ENCODE results near the gene OR2T8.
A peak's percentile ranks its signal among the peaks of the same experiment; 100 is the strongest.

The OR2T8 gene
- 0 reads per million in 3 experiments for total RNA-seq

- DNase-seq = no peak
These were observed at the start of gene OR2T8 for GRCh38 chr1:247919952-247920351. TSS of gene OR2T8 (plus strand) at chr1:247920252. CDS start at chr1:247921018, 766 bp downstream.

- no peak for DNase-seq
These were observed 36.7 kb upstream of the OR2T8 start for GRCh38 chr1:247883346-247883745.

- DNase-seq = no peak
These were observed 35.1 kb upstream of the OR2T8 start for GRCh38 chr1:247884797-247885413.

GRCh38 chr1:247895163-247895637, 24.9 kb upstream of the OR2T8 start, which contains the start of gene OR2W3:
TSS of gene OR2W3 (plus strand) at chr1:247895587. CDS start at chr1:247895587, 0 bp downstream.
- no peak for DNase-seq

GRCh38 chr1:247895976-247896375, 24.1 kb upstream of the OR2T8 start:
- DNase-seq = no peak

- DNase-seq = no peak
These were observed 15.9 kb upstream of the OR2T8 start for GRCh38 chr1:247904122-247904521.

GRCh38 chr1:247905181-247905580, 14.9 kb upstream of the OR2T8 start:
- DNase-seq = no peak

- no peak for DNase-seq
These were observed 14.0 kb upstream of the OR2T8 start for GRCh38 chr1:247905910-247906503.

GRCh38 chr1:247906504-247907047, 13.5 kb upstream of the OR2T8 start:
- peak; percentile 7 for DNase-seq

- DNase-seq = no peak
These were observed 11.3 kb upstream of the OR2T8 start for GRCh38 chr1:247908766-247909165.

- DNase-seq = no peak
These were observed 6.3 kb upstream of the OR2T8 start for GRCh38 chr1:247913786-247914185.

- no peak for DNase-seq
These were observed 5.0 kb upstream of the OR2T8 start for GRCh38 chr1:247914941-247915662.

GRCh38 chr1:247923941-247924340, 3.9 kb downstream of the OR2T8 start:
- no peak for DNase-seq

- no peak for DNase-seq
These were observed 4.8 kb downstream of the OR2T8 start, which contains the start of gene OR2AJ1 for GRCh38 chr1:247924868-247925267. TSS of gene OR2AJ1 (plus strand) at chr1:247924889. CDS start at chr1:247933769, 8,880 bp downstream.

GRCh38 chr1:247933989-247934388, 13.9 kb downstream of the OR2T8 start:
- no peak for DNase-seq

GRCh38 chr1:247935781-247936180, 15.7 kb downstream of the OR2T8 start:
- no peak for DNase-seq

GRCh38 chr1:247936415-247936814, 16.4 kb downstream of the OR2T8 start:
- DNase-seq = no peak

- DNase-seq = peak; percentile 80
These were observed 17.1 kb downstream of the OR2T8 start for GRCh38 chr1:247936965-247937734.

GRCh38 chr1:247942624-247943023, 22.6 kb downstream of the OR2T8 start:
- no peak for DNase-seq

- no peak for DNase-seq
These were observed 28.5 kb downstream of the OR2T8 start, which contains the start of gene OR2L8 for GRCh38 chr1:247948558-247948957. TSS of gene OR2L8 (plus strand) at chr1:247948858. CDS start at chr1:247948858, 0 bp downstream.

GRCh38 chr1:247953408-247953807, 33.4 kb downstream of the OR2T8 start:
- DNase-seq = no peak

GRCh38 chr1:247961791-247962190, 41.7 kb downstream of the OR2T8 start:
- DNase-seq = no peak
